HepG2 (cell line): ENCODE measurements around the gene PLA2G4D. TPM values are rescaled to one million over a fixed set of nuclear protein-coding genes. Genes with fewer than 3 reads are reported as not detected.

Experiments
- ATAC-seq: fragments of 200-7000 bp; cut with Tn5 transposase; 3 replicates; pipeline ENCODE4 v1.9.1; 2020; ENCODE audit warnings: mild to moderate bottlenecking, moderate library complexity
- BruUV-seq: library from RNA; stranded (reverse); fragments of 400-500 nt; replicated peaks from 2 replicates; lab custom pipeline; 2021; lab: Mats Ljungman, UMichigan
- CTCF ChIA-PET: fragments of 300-600 bp; formaldehyde crosslinking; extraction: SDS; loops from one replicate; lab custom pipeline; 2021; ENCODE audit warnings: low total read pairs, inconsistent platforms, low intra/inter-chr PET ratio; lab: Yijun Ruan, JAX
- POLR2A ChIA-PET: fragments of 350-600 bp; sonication (Branson Sonifier 250); formaldehyde crosslinking; loops from one replicate; lab custom pipeline; 2020; ENCODE audit warnings: antibody characterized with exemption, inconsistent platforms; lab: Yijun Ruan, JAX
- DNase-seq: peaks from one replicate; pipeline ENCODE4 v3.0.0-alpha.2; 2015; ENCODE audit warnings: low spot score
- FAIRE-seq: peaks from 3 replicates; lab custom pipeline; 2011; peaks lifted over from hg19 to GRCh38; lab: Jason Lieb, UNC
- H2AFZ ChIP-seq: one replicate; pipeline ENCODE4 v1.6.1; 2011; ENCODE audit warnings: low read length, inconsistent platforms
- H3K27ac ChIP-seq: fragments of 300-600 bp; 3 replicates; pipeline ENCODE4 v1.8.0; 2011; ENCODE audit warnings: mixed run types, mild to moderate bottlenecking, mixed read lengths, low read length, inconsistent platforms; ENCODE audit not compliant: insufficient read depth; ENCODE audit errors: extremely low read length
- H3K27me3 ChIP-seq, 2 experiments: fragments of 200-600 bp in 1 of 2; 2 replicates in 1 of 2; 3 replicates in 1 of 2; pipeline versions ENCODE4 v1.6.0 to v1.8.0; 2011; ENCODE audit warnings: low read length in 2 of 2, mild to moderate bottlenecking in 2 of 2, moderate library complexity in 2 of 2, inconsistent platforms in 1 of 2; ENCODE audit not compliant: insufficient read depth in 2 of 2, control insufficient read depth in 1 of 2
- H3K36me3 ChIP-seq, 2 experiments: fragments of 200-600 bp in 1 of 2; replicated peaks in 1 of 2; 2 replicates in 1 of 2; 3 replicates in 1 of 2; pipeline versions ENCODE4 v1.5.1 to v1.8.0; 2011; ENCODE audit warnings: low read length in 2 of 2, inconsistent platforms in 1 of 2; ENCODE audit not compliant: insufficient read depth in 2 of 2, control insufficient read depth in 1 of 2
- H3K4me1 ChIP-seq: 2 replicates; pipeline ENCODE4 v1.5.1; 2012; ENCODE audit warnings: low read length, inconsistent platforms; ENCODE audit not compliant: insufficient read depth
- H3K4me2 ChIP-seq: 2 replicates; pipeline ENCODE4 v1.6.0; 2011; ENCODE audit warnings: low read depth, low read length, inconsistent platforms
- H3K4me3 ChIP-seq, 3 experiments: fragments of 200-600 bp in 1 of 3; sonication (generic), shearing (Covaris generic) in 1 of 3; replicated peaks in 1 of 3; 2 replicates each; pipeline ENCODE4 v1.5.1; 2011 to 2016; ENCODE audit warnings: low read length in 3 of 3, inconsistent platforms in 2 of 3, low read depth in 2 of 3, mild to moderate bottlenecking in 2 of 3, control low read depth in 1 of 3, mixed read lengths in 1 of 3; ENCODE audit not compliant: insufficient read depth in 1 of 3
- H3K79me2 ChIP-seq: one replicate; pipeline ENCODE4 v1.6.1; 2011; ENCODE audit warnings: low read length, inconsistent platforms; ENCODE audit not compliant: insufficient read depth
- H3K9ac ChIP-seq: 2 replicates; pipeline ENCODE4 v1.6.0; 2011; ENCODE audit warnings: mild to moderate bottlenecking, low read depth, low read length, inconsistent platforms; ENCODE audit not compliant: insufficient read depth
- H3K9me3 ChIP-seq: 2 replicates; pipeline ENCODE4 v1.5.1; 2012; ENCODE audit warnings: mild to moderate bottlenecking, low read length
- H4K20me1 ChIP-seq: 2 replicates; pipeline ENCODE4 v1.6.0; 2011; ENCODE audit warnings: inconsistent platforms, mild to moderate bottlenecking, low read length, moderate library complexity; ENCODE audit not compliant: insufficient read depth
- CBX5 ChIP-seq: sonication (generic); formaldehyde crosslinking; IDR thresholded peaks from 2 replicates; pipeline ENCODE4 v1.4.0; 2020; ENCODE audit warnings: missing genetic modification reagents, borderline replicate concordance
- DMAP1 ChIP-seq: IDR thresholded peaks from 2 replicates; pipeline ENCODE4 v1.6.1; 2016
- HMGXB3 ChIP-seq: sonication (generic); formaldehyde crosslinking; IDR thresholded peaks from 2 replicates; pipeline ENCODE4 v1.4.0; 2020; ENCODE audit warnings: missing genetic modification reagents, borderline replicate concordance
- MAFK ChIP-seq, 2 experiments: IDR thresholded peaks in 1 of 2; conservative IDR thresholded peaks in 1 of 2; 2 replicates each; pipeline ENCODE4 v1.6.1; 2011; ENCODE audit warnings: improper control_type of control experiment in 2 of 2, low read length in 2 of 2
- NR0B2 ChIP-seq: sonication (generic); formaldehyde crosslinking; IDR thresholded peaks from 2 replicates; pipeline ENCODE4 v1.4.0; 2020; ENCODE audit warnings: mild to moderate bottlenecking, missing genetic modification reagents
- ZNF775 ChIP-seq: sonication (generic); formaldehyde crosslinking; IDR thresholded peaks from 2 replicates; pipeline ENCODE4 v1.4.0; 2020; ENCODE audit warnings: missing genetic modification reagents, mild to moderate bottlenecking, moderate library complexity, borderline replicate concordance
- ZNF781 ChIP-seq: sonication (generic); formaldehyde crosslinking; IDR thresholded peaks from 2 replicates; pipeline ENCODE4 v1.5.1; 2020; ENCODE audit warnings: borderline replicate concordance, mild to moderate bottlenecking, missing genetic modification reagents; ENCODE audit errors: not compliant biosample characterization
- WGBS: methylation state at CpG from one replicate; pipeline ENCODE4 v1.1.6; 2017; ENCODE audit warnings: low lambda C conversion rate; 5-methylcytosine and 5-hydroxymethylcytosine counted together
- in situ Hi-C: cut with HindIII; loops from 2 replicates; pipeline ENCODE4 v1.10.0; 2017; ENCODE audit warnings: low pct_unique_long_range_greater_than_20kb; ENCODE audit not compliant: extremely low pct_ligation_motif_present
- intact Hi-C: fragments of 100-400 bp; cut with micrococcal nuclease; formaldehyde crosslinking; loops from one replicate; pipeline ENCODE4 v1.10.0; 2022; ENCODE audit not compliant: unreplicated experiment
- polyA plus RNA-seq, 8 experiments: library from polyadenylated mRNA; depleted of rRNA in 3 of 8; stranded (reverse) in 7 of 8; unstranded in 1 of 8; fragments of >200 nt; fragmentation: Illumina TruSeq in 4 of 8; extraction: Trizol in 4 of 8; gene quantifications; 2 replicates each; pipeline versions ENCODE4 v1.2.1 to v1.2.3, GENCODE V29; 2011 to 2016; ENCODE audit warnings: low read depth in 4 of 8, missing spikeins in 1 of 8, mixed read lengths in 1 of 8; ENCODE audit not compliant: insufficient read depth in 1 of 8
- total RNA-seq, 5 experiments: library from RNA; depleted of rRNA; stranded (reverse); fragments of >200 nt; fragmentation: Illumina TruSeq; extraction: Trizol; gene quantifications; 2 replicates each; pipeline ENCODE4 v1.2.3, GENCODE V29; 2016; ENCODE audit warnings: low read depth in 1 of 5
- TF ChIP-seq, protein P1 (sequence below): sonication (generic); formaldehyde crosslinking; IDR thresholded peaks from 2 replicates; pipeline ENCODE4 v1.5.0; 2020; ENCODE audit warnings: missing genetic modification reagents

Gene PLA2G4D
- total and polyA plus RNA-seq, 2 of the 13 experiments (the other 11 are each of a cell fraction or from before 2014, with no cell fraction given): 0.04 to 0.21 TPM

DNA sequence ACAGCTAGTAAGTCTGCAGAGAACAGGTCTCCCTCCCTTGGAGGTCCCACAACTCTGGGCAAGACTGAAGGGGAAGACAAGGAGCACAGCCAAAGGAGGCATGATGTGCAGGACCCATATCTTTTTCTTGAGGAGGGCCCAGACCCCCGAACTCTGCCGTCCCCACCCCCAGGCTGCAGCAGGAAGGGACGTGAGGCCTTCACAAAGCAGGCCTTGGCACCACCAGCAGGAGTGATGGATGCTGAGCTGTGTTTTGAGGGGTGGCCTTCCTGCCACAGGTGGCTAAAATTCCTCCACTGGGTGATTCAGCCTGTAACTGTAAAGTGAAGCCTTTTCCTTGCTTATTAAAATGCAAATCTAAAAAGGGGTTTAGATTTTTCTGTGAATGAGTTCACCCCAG lies 8.6 kb downstream of the PLA2G4D start:
- H2AFZ ChIP-seq: no peak overlapping the region
- no peak overlapping the region for H3K4me3 ChIP-seq
- peaks cover 11 to 64% of the 10 kb centered on the region in 2 experiments; a peak in 4 of 5 replicates for H3K27me3 ChIP-seq
- no peaks in the 10 kb centered on the region for H3K36me3 ChIP-seq
- DNase-seq (no peak), ATAC-seq (no peak), FAIRE-seq (no peak)
- H3K9me3 ChIP-seq: no peaks in the 10 kb centered on the region
- peaks cover 34% of the 10 kb centered on the region for H3K4me1 ChIP-seq
- WGBS: no CpG with 5 or more reads among the region's 3 CpGs
- ChIA-PET POLR2A (no interaction called here), CTCF (no interaction called here)
- no peaks in the 10 kb centered on the region for H4K20me1 ChIP-seq
- no peak overlapping the region for H3K4me2 ChIP-seq
- no peaks in the 10 kb centered on the region for H3K79me2 ChIP-seq
- no TSS peak for BruUV-seq
- no peak overlapping the region for H3K9ac ChIP-seq
- intact Hi-C loops: no loop called here
- H3K27ac ChIP-seq: no peak overlapping the region
- in situ Hi-C loops: no loop called here
- TF ChIP-seq, protein P1, sequence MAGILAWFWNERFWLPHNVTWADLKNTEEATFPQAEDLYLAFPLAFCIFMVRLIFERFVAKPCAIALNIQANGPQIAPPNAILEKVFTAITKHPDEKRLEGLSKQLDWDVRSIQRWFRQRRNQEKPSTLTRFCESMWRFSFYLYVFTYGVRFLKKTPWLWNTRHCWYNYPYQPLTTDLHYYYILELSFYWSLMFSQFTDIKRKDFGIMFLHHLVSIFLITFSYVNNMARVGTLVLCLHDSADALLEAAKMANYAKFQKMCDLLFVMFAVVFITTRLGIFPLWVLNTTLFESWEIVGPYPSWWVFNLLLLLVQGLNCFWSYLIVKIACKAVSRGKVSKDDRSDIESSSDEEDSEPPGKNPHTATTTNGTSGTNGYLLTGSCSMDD (CRISPR knock-in tag): no peak
- TF ChIP-seq MAFK (conservative IDR thresholded peaks at IDR 0.05 in 1 of 2, IDR thresholded peaks at IDR 0.05 in 1 of 2; ENCODE audit: low read length in 2 of 2) (no peak), ZNF781 (CRISPR knock-in tag) (no peak), NR0B2 (CRISPR knock-in tag) (no peak), ZNF775 (CRISPR knock-in tag) (no peak), CBX5 (CRISPR knock-in tag) (no peak), HMGXB3 (CRISPR knock-in tag) (no peak), DMAP1 (CRISPR knock-in tag) (no peak)
